Activated CD8-positive, alpha-beta memory T cell treated with anti-CD3 and anti-CD28 coated beads, Interleukin-2, amount 50 U/mL, for 4 hours (primary cell): ENCODE results near the gene GLYR1.
"Not testable (repeated sequence)": the region's sequence is repeated elsewhere in the genome, so short reads cannot be mapped to it uniquely, and the experiment has no call there.

Experiments
- DNase-seq: peaks from one replicate; pipeline ENCODE4 v3.0.0-alpha.2; 2020

Gene GLYR1

DNA sequence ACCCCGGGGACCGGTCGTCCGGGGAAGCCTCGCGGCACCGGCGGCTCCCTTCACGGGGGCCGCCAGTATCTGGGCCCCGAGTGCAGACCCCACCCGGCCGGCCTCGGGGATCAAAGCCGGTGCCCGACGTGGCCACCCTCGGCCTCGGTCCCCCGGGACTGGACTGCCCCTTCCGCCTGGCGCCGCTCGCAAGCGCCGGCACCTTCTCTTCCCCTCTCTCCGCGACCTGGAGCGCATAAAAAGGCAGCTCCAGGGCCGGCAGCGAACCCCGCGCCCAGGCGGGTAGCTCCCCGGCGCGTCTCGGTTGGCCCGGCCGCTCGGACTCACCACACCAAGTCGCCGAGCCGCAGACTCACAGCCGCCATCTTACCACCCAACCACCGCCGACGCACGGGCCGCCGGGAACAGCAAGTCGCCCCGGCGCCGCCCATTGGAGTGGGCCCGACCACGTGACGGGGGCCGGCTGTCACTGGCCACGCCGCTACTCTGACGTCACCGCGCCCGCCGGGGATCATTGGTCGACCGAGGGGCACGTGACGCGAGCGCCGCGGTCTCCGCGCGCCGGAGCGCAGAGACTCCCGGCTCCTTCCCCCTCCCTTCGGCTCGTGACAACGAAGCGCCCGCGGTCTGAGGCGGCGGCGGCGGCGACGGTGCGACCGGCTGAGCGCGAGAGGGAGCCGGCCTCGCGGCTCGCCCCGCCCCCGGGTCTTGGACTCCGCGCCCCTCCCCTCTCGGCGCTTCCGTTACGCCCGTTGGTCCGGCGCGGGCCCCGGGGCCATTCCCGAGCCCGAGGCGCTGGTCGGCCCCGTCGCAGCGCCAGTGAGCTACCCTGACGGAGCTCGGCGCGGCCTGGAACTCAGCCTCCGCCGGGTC lies at the start of gene GLYR1, which contains the start of gene UBN1:
GLYR1 (minus strand) TSS at position 388 of the 873 bp plus-strand sequence; CDS start at position 365, 23 bp downstream.
UBN1 (plus strand) TSS at position 581 of the 873 bp plus-strand sequence. CDS start 5,437 bp downstream, outside the sequence.
- peak; percentile 100 for DNase-seq

GRCh38 chr16:4896761-4897160 lies 49.7 kb upstream of the GLYR1 start:
- not testable (repeated sequence) for DNase-seq

DNA sequence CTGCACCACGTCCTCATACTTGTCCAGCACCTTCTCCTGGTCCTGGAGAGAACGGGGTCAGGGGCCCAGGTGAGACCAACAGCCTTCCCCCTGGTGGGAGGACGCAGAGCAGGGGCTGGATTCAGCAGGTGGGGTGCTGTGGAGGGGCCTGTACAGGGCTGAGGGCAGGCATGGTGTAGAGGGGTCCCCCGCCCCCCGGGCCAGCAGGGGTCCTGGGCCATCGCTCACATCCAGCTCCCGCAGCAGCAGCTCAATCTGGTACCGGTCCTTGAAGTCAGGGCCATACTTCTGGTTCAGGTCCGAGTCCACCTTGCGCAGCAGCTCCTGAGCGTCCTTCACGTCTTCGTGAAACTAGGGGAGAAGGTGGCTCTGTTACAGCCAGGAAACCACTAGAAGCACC lies 48.3 kb upstream of the GLYR1 start:
- no peak for DNase-seq

DNA sequence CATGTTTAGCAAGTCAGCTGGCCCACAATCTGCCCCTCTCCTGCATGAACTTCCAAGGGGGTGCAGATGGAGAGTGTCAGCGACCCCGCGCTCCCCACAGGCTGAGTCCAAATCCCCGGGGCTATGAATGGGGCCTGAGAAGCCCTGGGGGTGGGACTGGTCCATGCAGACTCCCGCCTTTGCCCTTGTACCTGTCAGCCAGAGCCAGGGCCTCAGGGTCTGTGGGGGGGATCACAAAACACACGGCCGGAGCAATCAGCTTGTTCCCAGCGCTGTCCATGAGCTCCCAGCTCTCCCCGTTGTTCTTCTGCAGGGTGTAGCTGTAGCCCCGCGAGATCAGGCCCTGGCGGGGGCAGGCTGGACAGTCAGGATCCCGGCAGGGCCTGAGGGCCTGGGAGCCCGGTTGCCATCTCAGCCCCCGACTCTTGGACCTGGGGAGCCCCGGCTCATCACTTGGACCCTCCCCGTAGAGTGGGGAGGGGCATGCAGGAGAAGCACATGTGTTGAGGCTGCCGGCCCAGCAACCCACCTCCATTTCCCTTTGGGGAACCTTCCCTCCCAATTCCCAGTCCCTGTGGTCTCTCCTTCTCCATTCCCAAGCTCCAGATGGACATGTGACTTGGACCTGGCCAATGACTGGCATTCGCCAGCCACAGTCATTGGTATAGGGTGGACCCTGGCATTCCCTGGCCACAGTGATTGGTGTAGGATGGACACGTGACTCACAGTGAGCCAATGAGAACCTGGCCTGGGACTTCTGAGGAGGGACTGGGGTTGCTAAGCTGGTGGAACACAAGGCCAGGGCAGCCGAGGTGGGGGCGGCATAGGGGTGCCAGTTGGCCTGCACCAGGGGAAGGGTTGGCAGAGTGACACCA lies 47.4 kb upstream of the GLYR1 start:
- no peak for DNase-seq

GRCh38 chr16:4893103-4893862 lies 46.2 kb upstream of the GLYR1 start:
- no peak for DNase-seq

- no peak for DNase-seq
These were observed 45.4 kb upstream of the GLYR1 start for GRCh38 chr16:4892361-4893102.

DNA sequence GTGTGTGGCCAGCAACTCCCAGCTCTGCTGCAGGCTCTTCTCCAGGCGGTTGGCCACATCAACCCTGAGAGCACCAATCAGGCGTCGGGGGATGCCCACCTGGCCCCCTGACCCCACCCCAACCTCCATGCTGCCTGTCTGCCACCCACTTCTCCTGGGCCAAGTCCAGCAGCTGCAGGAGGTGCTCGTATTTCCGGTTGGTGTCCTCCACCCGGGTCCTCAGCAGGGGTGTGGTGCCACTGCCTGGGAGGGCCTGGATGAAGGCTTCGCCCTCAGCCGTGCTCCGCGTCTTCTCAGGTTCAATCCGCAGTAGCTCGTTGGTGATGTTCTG lies 44.8 kb upstream of the GLYR1 start:
- no peak for DNase-seq

DNA sequence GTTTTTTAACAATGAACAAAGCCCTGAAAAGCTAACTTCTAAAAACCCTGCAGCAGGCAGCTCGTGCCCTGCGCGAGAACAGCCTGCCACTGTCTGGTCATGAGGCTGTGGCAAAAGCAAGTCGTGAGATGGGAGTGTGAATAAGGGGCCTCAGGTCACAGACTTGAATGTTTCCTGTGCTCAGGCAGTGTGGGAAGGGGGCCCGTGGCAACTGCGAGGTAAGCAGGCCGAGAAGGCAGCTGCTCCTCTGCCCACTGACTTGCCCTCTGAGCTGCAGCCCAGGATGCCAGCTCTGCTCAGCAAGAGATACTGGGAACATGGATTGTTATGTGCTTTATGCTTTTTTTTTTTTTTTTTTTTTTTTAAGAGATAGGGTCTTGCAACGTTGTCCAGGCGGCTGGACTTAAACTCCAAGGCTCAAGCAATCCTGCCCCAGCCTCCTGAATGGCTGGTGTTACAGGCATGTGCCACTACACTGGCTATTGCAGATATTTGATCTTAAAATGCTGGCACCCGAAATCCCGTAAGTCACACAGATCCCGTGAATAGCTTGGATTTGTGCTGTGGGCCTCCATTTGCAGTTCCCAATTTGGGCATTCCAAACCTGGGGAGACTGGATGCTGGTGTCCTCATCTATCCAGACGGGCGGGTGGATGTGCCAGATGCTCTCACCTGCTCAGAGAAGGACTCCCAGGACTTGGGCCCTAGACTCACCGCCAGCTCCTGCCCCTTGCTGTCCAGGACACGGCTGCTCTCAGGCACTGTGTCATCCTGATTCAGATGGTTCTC lies 44.2 kb upstream of the GLYR1 start:
- no peak for DNase-seq

DNA sequence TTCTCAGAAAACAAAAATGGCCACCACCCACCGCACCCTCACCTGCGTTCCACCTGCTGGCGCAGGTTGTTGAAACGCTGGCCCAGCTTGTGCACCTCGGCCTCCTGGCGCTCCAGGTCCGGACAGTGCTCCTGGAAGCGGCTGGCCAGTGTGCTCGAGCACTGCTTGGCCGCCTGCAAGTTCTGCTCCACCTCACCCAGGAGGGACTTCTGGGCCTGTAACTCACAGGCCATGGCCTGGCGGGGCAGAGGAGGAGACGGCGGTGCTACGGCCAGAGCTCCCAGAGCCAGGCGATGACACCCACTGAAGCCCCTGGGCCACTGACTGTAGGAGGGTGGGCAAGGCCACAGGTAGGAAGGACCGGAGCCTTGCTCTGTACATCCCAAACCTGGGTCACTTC lies 43.6 kb upstream of the GLYR1 start:
- DNase-seq = no peak

DNA sequence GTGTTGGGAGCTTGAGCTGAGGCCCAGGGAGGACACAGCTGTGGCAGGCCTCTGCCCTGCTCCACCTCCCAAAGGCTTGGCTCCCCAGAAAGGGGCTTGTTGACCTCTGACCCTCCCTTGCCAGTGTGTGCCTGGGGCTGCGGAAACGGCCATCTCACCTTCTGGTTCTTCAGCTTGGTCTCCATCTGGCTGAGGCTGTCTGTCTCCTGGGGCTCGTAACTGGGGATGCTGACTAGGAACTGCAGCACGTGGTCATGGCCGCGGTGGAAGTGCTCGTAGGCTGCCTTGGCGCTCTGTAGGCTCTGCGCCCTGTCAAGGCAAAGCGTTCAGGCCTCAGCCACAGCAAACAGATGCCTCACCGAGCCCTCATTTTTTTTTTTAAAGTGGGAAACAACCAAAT lies 42.9 kb upstream of the GLYR1 start:
- no peak for DNase-seq

DNA sequence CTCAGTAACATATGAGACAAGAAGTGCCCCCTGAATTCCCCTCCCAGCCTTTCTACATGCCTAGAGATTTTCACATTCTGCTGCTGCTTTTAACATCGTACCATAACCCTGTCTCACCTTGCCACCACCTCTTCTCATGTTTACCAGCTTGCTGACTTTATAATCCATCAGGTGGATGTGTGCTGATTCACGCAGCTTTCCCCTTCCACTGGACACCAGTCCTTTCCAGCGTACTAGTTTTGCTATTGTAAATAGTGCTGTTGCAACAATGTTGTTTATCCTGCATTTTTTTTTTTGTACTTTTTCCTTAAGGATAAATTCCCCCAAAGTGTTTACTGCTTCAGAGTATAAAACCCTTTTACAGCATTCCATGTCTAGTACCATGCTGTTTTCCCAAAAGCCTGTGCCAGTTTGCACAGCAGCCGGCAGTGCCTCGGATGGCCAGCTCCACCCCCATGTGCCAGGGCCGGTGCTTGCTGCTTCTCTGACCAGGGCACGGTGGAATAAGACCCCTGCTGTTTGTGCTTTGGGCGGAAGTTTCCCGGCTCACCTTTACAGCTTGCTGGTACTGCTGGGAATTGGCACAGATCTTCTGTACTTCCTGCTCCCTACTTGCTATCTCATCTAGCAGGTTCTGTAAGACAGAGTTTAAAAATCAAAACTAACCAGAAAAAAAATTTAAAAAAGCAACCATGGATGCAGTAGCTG lies 41.5 kb upstream of the GLYR1 start:
- no peak for DNase-seq

DNA sequence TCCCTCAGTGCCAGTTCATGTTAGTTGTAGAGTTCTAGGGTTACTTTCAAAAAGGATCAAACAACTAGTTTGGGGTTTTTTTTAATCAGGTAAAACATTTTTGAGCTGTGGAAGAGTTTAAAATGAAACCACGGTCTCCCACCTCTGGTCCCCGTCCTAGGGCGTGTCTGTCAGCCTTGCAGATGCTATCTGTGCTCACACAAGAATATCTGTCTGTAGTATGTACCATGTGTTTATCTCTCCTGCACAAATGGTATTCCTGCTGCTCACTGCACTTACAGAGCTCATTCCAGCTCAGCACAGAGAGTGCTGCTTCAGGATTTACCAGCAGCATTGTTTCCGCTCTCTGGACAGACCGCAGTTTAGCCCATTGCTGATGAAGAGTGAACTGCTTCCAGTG lies 39.1 kb upstream of the GLYR1 start:
- DNase-seq = no peak

- no peak for DNase-seq
These were observed 38.1 kb upstream of the GLYR1 start for GRCh38 chr16:4884972-4885874.

DNA sequence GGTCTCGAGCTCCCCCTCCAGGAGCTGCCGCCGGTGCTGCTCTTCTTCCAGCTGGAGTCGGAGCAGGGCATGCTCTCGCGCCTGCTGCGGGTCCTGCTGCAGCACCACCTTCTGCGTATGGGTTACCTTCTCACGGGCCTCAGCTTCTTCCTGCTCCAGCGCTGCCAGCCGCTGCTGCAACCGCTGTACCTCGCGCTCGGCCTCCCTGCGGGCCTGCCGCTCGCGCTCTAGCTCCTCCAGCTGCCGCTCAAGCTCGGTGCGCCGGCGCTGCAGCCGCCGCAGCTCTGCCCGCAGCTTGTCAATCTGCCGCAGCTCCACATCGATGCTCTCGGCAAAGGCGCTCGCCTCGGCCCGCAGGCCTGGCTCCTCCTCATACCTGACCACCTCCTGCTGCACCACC lies 37.1 kb upstream of the GLYR1 start:
- no peak for DNase-seq

DNA sequence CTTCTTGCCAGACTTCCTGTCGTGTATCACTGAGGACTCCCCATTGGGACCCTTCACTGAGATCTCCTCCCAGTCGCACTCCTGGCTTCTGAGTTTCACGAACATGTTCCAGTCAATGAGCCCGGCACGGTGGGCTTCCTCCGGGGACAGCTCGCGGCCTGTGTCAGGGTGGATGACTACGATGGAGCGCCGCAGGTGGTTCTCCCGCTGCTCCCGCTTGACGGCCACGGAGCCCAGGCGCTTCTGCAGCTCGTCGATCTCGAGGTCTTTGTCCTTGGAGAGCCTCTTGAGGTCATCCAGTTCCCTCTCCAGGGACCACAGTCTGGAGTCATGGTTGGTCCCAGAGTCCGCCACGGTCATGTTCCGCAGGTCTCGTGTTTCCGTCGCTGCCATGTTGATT lies 36.4 kb upstream of the GLYR1 start:
- no peak for DNase-seq

- DNase-seq = no peak
These were observed 35.7 kb upstream of the GLYR1 start for GRCh38 chr16:4882633-4883285.

GRCh38 chr16:4882000-4882632 lies 35.0 kb upstream of the GLYR1 start:
- no peak for DNase-seq

- no peak for DNase-seq
These were observed 33.0 kb upstream of the GLYR1 start for GRCh38 chr16:4880006-4880580.
